Measurements from ENCODE around the gene DCDC1. TPM values are rescaled to one million over a fixed set of nuclear protein-coding genes. Genes with fewer than 3 reads are reported as not detected.

The DCDC1 gene
- total RNA-seq, 2 experiments from 2014 or later = 0.21 to 0.27 TPM

DNA sequence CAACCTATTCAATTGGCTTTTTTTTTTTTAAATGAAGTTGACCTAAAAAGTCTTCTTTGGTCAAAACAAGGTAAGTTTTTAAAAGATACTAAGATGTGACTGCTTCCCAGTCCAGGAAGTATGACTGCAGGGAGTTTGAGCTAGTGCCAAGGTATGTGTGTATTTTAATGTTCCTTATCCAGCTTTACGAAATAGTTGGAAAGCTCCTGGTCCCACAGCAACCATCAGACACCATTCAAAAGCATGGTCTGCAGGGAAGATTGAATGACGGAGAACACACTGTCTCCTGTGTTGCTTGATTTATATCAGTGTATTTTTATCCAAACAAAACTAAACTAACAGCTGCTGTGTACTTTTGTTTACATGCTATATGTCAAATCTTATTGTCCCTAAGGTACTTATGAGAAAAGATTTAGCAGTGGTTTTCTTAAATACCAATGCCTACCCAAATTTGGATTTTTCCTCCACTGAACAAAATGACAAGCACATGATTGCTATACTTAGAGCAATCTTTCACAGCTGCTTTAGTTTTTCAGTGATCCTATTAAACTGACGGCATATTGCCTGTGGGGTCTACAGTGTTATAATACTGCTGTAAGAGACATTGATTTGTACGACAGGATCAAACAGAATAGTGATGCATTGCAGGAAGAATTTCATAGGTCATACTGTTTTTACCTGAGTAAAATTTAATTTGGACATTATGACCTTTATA, 122.9 kb downstream of the DCDC1 start:
- H3K27ac Mint-ChIP-seq = no peak overlapping the region
- intact Hi-C loops (cut with micrococcal nuclease) = no loop called here
- CTCF ChIA-PET = interaction anchor here (1.0 kb wide), 1 partner anchor 10 kb away, joined by 3 read pairs; no protein-coding TSS in a partner anchor

GRCh38 chr11:31243706-31244105, 125.8 kb downstream of the DCDC1 start:
- Mint-ChIP-seq H3K4me1 (ENCODE audit: low read depth) (no peaks in the 10 kb centered on the region), H3K9me3 (no peaks in the 10 kb centered on the region), H3K4me3 (no peak overlapping the region), H3K36me3 (no peaks in the 10 kb centered on the region), H3K27ac (no peak overlapping the region), H3K27me3 (no peaks in the 10 kb centered on the region)
- intact Hi-C loops (cut with micrococcal nuclease) = loop anchor here (5.0 kb wide), 1 partner anchor 629 kb away; no protein-coding TSS in a partner anchor
- POLR2A ChIA-PET = no interaction called here
- CTCF ChIA-PET = interaction anchor here (1.1 to 1.4 kb wide), 2 partner anchors 714 to 932 kb away, joined by 3 to 4 read pairs; no protein-coding TSS in a partner anchor
- DNase-seq = no peak

More for the DNA sequence above, 122.9 kb downstream of the DCDC1 start:
- H3K4me1 Mint-ChIP-seq (ENCODE audit: low read depth) = no peaks in the 10 kb centered on the region
- H3K36me3 Mint-ChIP-seq = no peaks in the 10 kb centered on the region
- no peaks in the 10 kb centered on the region for H3K9me3 Mint-ChIP-seq
- no peak overlapping the region for H3K4me3 Mint-ChIP-seq
- no peak for DNase-seq
- POLR2A ChIA-PET = no interaction called here
- no peaks in the 10 kb centered on the region for H3K27me3 Mint-ChIP-seq

DNA sequence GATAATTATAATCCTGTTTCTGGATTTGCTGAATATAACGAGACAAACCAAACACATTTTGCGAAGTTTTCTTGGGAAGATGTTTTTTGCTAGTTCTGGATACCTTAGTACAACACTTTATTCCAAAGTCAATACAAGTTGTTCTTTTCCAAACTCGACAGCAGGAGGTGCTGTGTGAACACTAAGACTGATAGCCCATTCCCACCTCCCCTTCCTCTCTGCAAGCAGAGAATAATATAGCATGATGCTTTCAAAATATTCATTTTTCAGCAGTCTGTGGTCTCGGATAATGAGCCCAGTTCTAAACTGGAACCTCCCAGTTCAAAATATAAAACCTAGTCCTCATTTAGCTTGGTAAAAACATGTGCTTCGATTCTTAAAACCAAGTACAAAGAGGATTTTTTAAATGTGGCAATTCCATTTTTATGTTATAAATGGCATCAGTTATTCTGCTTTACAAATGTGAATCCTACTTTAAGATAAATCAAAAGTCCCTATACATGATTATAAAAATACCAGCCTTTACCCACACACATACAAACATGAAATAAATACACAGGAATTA, 129.1 kb downstream of the DCDC1 start:
- H3K4me1 Mint-ChIP-seq (ENCODE audit: low read depth) = no peaks in the 10 kb centered on the region
- no peaks in the 10 kb centered on the region for H3K9me3 Mint-ChIP-seq
- H3K27ac Mint-ChIP-seq = no peak overlapping the region
- H3K4me3 Mint-ChIP-seq = no peak overlapping the region
- H3K36me3 Mint-ChIP-seq = no peaks in the 10 kb centered on the region
- intact Hi-C loops (cut with micrococcal nuclease) = loop anchor here (1.0 to 5.0 kb wide), 2 partner anchors 632 to 718 kb away; no protein-coding TSS in a partner anchor
- ChIA-PET POLR2A (no interaction called here), CTCF (interaction anchor here (0.8 to 3.6 kb wide), 4 partner anchors 718 to 937 kb away, joined by 3 to 21 read pairs (median 6); no protein-coding TSS in a partner anchor)
- no peaks in the 10 kb centered on the region for H3K27me3 Mint-ChIP-seq
- peak; percentile 10 for DNase-seq

DNA sequence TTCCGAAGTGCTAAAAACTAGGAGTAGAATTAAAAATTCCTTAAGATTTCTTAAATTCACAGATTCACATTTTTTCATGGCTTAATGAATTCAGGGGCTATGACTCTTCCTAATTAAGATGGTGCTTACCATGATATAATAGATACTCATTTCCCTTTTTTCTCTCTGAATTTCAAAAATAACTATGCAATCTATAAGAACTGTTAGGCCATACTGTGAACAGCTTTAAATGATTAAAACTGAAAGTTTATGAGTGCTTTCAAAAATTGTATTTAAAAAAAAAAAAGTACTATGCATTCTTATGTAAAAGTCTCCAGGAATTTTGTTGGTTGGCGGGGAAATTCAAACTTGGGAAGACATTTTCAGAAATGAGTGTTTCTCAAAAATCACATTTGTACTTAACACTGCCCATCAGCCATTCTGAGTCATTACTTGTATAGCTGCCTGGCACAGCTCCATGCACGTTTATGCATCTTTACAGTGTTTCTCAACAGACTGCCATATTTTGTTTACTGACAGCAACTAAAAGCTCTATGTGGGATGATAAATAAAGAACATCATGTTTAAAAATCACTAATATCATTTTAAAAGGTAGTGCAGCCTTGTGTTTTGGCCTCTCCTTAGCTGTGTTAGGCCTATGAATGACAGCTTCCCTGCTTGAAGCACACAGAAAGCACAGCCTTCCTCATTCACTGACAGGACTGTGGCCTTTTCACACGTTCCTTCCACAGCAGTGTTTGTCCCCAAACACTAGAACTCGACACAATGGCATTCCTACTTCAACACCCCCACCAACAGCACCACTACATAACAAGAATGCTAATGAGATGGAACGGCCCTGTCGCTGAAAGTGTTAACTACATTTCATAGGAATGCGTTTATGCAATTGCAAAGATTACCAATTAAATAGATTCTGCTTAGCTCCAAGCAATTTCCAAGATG, 131.4 kb downstream of the DCDC1 start:
- CTCF ChIA-PET = interaction anchor here (0.6 to 3.6 kb wide), 5 partner anchors 637 to 938 kb away, joined by 3 to 21 read pairs (median 6); no protein-coding TSS in a partner anchor

GRCh38 chr11:31236143-31236542, 133.4 kb downstream of the DCDC1 start:
- no peaks in the 10 kb centered on the region for H3K36me3 Mint-ChIP-seq
- no peaks in the 10 kb centered on the region for H3K4me1 Mint-ChIP-seq (ENCODE audit: low read depth)
- intact Hi-C loops (cut with micrococcal nuclease) = loop anchor here (5.0 kb wide), 1 partner anchor 941 kb away; no protein-coding TSS in a partner anchor
- H3K9me3 Mint-ChIP-seq = no peaks in the 10 kb centered on the region
- H3K27me3 Mint-ChIP-seq = no peaks in the 10 kb centered on the region
- ChIA-PET CTCF (interaction anchor here (1.5 kb wide), 1 partner anchor 10 kb away, joined by 3 read pairs; no protein-coding TSS in a partner anchor), POLR2A (no interaction called here)
- no peak overlapping the region for H3K4me3 Mint-ChIP-seq
- no peak for DNase-seq
- H3K27ac Mint-ChIP-seq = no peak overlapping the region

More for the DNA sequence above, 131.4 kb downstream of the DCDC1 start:
- POLR2A ChIA-PET = no interaction called here
- Mint-ChIP-seq H3K4me3 (no peak overlapping the region), H3K4me1 (ENCODE audit: low read depth) (no peaks in the 10 kb centered on the region), H3K9me3 (no peaks in the 10 kb centered on the region), H3K27me3 (no peaks in the 10 kb centered on the region), H3K27ac (no peak overlapping the region), H3K36me3 (no peaks in the 10 kb centered on the region)
- DNase-seq = no peak
- intact Hi-C loops (cut with micrococcal nuclease) = loop anchor here (5.0 kb wide), 1 partner anchor 939 kb away; no protein-coding TSS in a partner anchor

DNA sequence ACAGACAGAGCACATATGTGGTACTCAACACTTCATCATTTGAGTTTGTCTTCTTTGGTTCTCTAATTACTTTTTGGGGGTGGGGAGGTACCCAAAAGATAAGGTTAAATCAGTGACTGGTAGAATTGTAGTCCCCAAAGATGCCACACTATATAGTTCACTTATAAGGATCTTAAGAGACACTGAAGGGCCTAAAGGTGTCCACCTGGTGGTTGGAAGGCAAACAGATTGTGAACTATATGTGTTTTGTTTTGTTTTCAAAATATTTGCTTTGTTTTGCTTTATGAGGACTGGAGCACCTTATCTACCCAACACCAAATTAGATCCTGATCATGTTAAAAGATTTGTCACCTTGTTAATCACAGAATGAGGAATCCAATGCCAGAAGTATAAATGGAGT, 136.1 kb downstream of the DCDC1 start:
- H3K4me1 Mint-ChIP-seq (ENCODE audit: low read depth) = no peaks in the 10 kb centered on the region
- DNase-seq = no peak
- POLR2A ChIA-PET = no interaction called here
- intact Hi-C loops (cut with micrococcal nuclease) = loop anchor here (2.0 kb wide), 1 partner anchor 127 kb away; no protein-coding TSS in a partner anchor
- no peaks in the 10 kb centered on the region for H3K9me3 Mint-ChIP-seq
- no peak overlapping the region for H3K27ac Mint-ChIP-seq
- H3K27me3 Mint-ChIP-seq = no peaks in the 10 kb centered on the region
- H3K4me3 Mint-ChIP-seq = no peak overlapping the region
- CTCF ChIA-PET = interaction anchor here (1.4 kb wide), 1 partner anchor 127 kb away, joined by 6 read pairs; no protein-coding TSS in a partner anchor
- no peaks in the 10 kb centered on the region for H3K36me3 Mint-ChIP-seq

DNA sequence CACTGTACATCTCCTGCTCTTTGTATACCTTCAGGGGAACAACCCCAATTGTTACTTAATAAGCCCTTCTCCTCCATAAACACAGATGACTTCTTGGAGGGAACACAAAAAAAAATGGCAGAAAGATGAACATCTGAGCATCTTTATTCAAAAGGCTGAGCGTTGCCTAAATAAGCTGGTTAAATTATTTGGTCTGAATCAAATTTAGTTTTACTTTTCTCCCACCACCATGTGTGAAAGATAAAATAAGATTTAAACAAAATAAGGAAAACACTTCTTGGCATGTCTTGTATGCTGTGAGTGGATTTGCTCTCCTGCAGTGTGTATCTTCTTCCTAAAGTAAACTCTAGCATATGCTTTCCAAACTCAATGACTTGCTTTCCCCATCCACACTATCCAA, 137.9 kb downstream of the DCDC1 start:
- no peak for DNase-seq
- Mint-ChIP-seq H3K9me3 (no peaks in the 10 kb centered on the region), H3K36me3 (no peaks in the 10 kb centered on the region), H3K27ac (no peak overlapping the region), H3K4me1 (ENCODE audit: low read depth) (no peaks in the 10 kb centered on the region), H3K4me3 (no peak overlapping the region), H3K27me3 (no peaks in the 10 kb centered on the region)
- ChIA-PET CTCF (no interaction called here), POLR2A (no interaction called here)
- intact Hi-C loops (cut with micrococcal nuclease) = no loop called here

- H3K36me3 Mint-ChIP-seq = no peaks in the 10 kb centered on the region
- peaks cover 2% of the 10 kb centered on the region for H3K27me3 Mint-ChIP-seq
- ChIA-PET POLR2A (no interaction called here), CTCF (interaction anchor here (0.6 to 1.0 kb wide), 2 partner anchors 111 to 114 kb away, joined by 4 to 6 read pairs; no protein-coding TSS in a partner anchor)
- no peak overlapping the region for H3K27ac Mint-ChIP-seq
- intact Hi-C loops (cut with micrococcal nuclease) = no loop called here
- no peak overlapping the region for H3K4me3 Mint-ChIP-seq
- DNase-seq = no peak
- no peaks in the 10 kb centered on the region for H3K9me3 Mint-ChIP-seq
- no peaks in the 10 kb centered on the region for H3K4me1 Mint-ChIP-seq (ENCODE audit: low read depth)
Observed at GRCh38 chr11:31218847-31219246, 150.7 kb downstream of the DCDC1 start.

- CTCF ChIA-PET = no interaction called here
- intact Hi-C loops (cut with micrococcal nuclease) = no loop called here
- H3K36me3 Mint-ChIP-seq = no peaks in the 10 kb centered on the region
- POLR2A ChIA-PET = no interaction called here
- no peaks in the 10 kb centered on the region for H3K9me3 Mint-ChIP-seq
- no peak overlapping the region for H3K27ac Mint-ChIP-seq
- no peak for DNase-seq
- H3K27me3 Mint-ChIP-seq = peaks cover 6% of the 10 kb centered on the region
- no peak overlapping the region for H3K4me3 Mint-ChIP-seq
- no peaks in the 10 kb centered on the region for H3K4me1 Mint-ChIP-seq (ENCODE audit: low read depth)
Observed at GRCh38 chr11:31214372-31214771, 155.2 kb downstream of the DCDC1 start.

DNA sequence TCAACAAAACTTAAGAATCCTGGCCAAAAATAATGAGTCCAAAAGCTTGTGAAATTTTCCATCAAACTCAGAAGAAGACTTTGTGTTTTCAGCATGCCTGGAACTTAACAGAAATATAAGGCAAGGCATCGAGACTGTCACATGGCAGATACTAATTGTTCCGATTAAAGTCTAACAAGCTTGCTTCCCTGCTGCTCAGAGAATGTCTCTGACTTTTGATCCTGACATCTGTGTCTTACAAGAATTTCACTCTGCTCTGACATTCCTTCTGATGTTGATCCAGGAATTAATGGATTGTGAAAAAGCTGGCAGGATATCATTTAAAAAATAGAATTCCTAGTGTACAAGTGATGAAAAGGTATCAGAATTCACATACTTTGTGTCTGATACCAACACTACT, 170.2 kb downstream of the DCDC1 start:
- Mint-ChIP-seq H3K4me3 (no peak overlapping the region), H3K27me3 (peaks cover 2% of the 10 kb centered on the region), H3K4me1 (ENCODE audit: low read depth) (no peaks in the 10 kb centered on the region), H3K9me3 (no peaks in the 10 kb centered on the region), H3K36me3 (no peaks in the 10 kb centered on the region), H3K27ac (no peak overlapping the region)
- ChIA-PET POLR2A (no interaction called here), CTCF (no interaction called here)
- DNase-seq = no peak
- intact Hi-C loops (cut with micrococcal nuclease) = no loop called here

DNA sequence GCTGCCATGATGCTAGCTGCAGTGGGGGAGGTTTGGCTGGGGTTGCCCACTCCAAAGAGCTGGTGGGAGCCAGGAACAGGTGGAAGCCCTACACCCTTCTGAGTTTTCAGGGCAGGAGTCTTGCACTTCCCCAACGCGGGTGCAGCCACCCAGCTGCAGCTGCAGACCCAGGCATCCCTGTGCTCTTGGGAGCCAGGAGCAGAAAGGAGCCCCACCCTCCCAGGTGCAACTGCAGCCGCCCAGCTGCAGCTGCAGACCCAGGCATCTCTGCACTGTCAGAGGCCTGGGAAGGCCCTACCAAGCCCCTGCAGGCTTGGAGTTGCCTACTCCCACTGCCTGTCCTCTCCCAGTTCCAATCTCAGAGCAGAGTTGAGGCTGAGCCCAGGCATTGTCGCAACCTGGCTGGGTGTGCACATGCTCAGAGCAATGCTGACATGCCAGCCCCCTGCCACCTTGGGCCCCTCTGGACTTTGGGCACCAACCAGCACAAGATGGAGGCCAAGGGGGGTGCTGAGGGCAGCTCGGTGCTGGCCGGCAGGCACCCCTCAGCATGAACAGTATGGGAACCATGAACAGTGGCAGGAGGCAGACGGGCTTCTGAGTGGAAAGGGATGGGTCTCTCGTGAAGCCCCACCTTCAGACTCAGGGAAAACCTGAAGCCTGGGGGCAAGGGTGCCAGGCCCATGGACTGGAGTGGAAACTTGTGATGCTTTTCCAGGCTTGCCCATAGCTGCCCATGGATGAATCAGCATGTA, 195.4 kb downstream of the DCDC1 start:
- no peak for DNase-seq
- ChIA-PET CTCF (interaction anchor here (1.4 kb wide), 1 partner anchor 9 kb away, joined by 4 read pairs; no protein-coding TSS in a partner anchor), POLR2A (no interaction called here)
- Mint-ChIP-seq H3K4me1 (ENCODE audit: low read depth) (no peaks in the 10 kb centered on the region), H3K4me3 (no peak overlapping the region), H3K36me3 (no peaks in the 10 kb centered on the region), H3K9me3 (peaks cover 23% of the 10 kb centered on the region), H3K27ac (no peak overlapping the region), H3K27me3 (no peaks in the 10 kb centered on the region)
- intact Hi-C loops (cut with micrococcal nuclease) = no loop called here
